Activated CD8-positive, alpha-beta memory T cell treated with anti-CD3 and anti-CD28 coated beads for 24 hours (primary cell): ENCODE data around the gene HRG.
A peak's percentile ranks its signal among the peaks of the same experiment; 100 is the strongest.
"Not testable (repeated sequence)": the region's sequence is repeated elsewhere in the genome, so short reads cannot be mapped to it uniquely, and the experiment has no call there.

Experiments
- DNase-seq: peaks from one replicate; pipeline ENCODE4 v3.0.0-alpha.2; 2020

HRG gene

GRCh38 chr3:186683979-186684378 lies 18.2 kb downstream of the HRG start:
- no peak for DNase-seq

DNA sequence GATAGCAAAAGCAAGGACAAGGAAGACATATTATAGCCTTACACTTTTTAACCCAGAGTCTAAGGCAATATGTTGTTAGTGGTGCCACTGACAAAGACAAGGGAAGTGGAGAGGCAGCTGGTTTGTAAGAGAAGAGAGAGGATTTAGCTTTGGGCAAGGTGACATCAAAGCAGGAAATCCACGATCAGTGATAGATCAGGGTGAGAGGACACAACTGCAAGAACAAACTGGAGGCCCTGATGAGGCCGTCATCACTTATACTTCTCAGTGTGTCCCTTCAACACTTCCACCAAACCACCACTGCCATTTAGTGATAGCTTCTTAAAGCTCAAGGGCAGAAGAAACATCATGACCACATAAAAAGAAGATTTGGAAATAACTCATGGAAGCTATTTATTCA lies 20.7 kb downstream of the HRG start:
- not testable (repeated sequence) for DNase-seq

GRCh38 chr3:186687120-186687651 lies 21.4 kb downstream of the HRG start:
- no peak for DNase-seq

DNA sequence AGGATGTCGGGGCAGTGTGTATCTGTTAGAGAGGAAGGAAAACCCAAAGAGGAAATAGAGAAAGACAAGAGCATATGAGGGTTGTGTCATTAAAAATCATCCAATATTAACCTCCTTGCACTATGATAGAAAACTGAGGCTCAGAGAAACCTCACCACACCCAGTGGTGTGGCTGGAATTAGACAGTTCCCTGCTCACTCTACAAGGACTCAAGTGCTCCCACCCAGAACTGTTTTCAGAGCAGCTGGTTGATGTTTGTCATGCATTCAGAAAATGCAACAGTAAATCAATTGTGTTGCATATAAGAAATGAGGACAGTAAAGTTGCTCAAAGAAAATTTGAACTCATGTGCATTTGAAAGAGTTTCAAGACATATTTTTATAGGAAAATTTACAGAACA lies 24.5 kb downstream of the HRG start:
- not testable (repeated sequence) for DNase-seq

GRCh38 chr3:186691676-186692075 lies 25.9 kb downstream of the HRG start:
- no peak for DNase-seq

GRCh38 chr3:186693843-186694242 lies 28.0 kb downstream of the HRG start:
- DNase-seq: no peak

- no peak for DNase-seq
These were observed 28.6 kb downstream of the HRG start for GRCh38 chr3:186694288-186695032.

DNA sequence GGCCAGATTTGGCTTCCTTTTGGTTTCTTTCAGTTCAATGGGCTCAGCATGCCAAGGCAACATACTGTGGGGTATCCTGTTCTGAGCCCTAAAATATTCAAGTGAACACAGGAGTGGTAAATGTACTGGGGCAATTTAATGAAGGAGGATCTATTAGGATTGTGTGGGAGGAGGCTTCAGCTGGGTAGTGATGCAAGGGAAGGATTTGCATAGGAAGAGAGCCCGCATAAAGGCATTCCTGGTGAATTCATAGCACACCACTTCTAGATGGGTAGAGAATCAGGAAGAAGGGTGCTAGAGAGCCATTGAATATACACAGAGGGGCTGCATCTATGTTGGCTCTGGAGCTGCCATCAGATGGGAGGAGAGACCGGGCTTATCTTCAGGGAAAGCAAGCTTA lies 30.7 kb downstream of the HRG start:
- DNase-seq: no peak

GRCh38 chr3:186697510-186697909 lies 31.7 kb downstream of the HRG start:
- peak; percentile 0 for DNase-seq

DNA sequence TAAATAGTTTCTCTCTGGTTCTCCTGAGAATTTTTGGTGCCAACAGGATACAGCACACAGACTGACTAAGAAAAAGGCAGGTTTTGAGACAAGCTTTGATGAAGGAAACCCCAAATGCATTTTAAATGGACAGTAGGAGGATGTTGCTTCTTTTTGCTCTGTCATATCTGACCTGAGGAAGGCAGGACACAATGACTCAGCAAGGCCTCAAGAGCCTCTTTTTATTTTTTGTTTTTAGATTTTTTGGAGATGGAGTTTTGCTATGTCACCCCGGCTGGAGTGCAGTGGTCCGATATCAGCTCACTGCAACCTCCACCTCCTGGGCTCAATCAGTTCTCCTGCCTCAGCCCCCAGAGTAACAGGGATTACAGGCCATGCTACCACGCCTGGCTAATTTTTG lies 34.5 kb downstream of the HRG start:
- no peak for DNase-seq

GRCh38 chr3:186702451-186702850 lies 36.6 kb downstream of the HRG start:
- not testable (repeated sequence) for DNase-seq

DNA sequence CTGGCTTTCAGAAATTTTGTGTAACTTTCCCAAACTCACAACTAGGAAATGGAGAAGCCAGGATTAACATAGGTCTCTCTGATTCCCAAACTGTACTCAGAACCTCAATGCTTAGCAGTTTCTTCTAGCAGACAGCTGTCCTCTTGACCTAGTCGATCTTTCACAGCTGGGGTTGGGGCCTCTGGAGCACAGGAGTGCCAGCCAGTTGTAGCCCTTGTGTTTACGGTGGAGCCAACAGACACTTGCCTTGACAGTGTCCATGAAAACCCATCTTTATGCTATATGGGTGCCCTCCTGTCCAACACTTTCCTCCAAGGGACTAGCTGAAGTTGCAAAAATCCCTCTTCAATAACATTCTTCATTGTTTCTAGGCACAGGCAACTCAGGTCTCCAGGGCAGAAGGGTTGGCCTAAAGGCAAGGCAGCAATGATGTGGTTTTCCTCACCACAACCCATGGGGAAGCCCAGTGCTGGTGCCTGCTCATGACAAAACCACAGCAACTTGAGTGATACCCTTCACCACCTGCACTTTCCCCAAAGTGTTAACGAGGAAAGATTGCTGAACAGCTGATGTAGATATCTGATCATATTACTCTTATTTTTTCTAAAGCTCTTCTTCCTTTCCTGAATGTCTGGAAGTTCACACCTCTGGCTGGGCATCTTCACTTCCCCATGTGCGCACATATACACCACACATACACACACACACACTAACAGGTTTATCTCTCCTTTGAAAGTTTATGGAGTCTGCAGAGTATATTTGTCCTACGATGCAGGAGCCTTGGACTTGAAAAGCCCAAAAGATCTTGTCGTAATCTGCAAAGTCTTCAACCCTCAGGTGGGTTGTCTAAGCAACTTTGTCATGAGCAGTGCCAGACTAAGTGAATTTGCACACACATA lies 40.3 kb downstream of the HRG start:
- peak; percentile 60 for DNase-seq

GRCh38 chr3:186708983-186709679 lies 43.3 kb downstream of the HRG start:
- no peak for DNase-seq

GRCh38 chr3:186710694-186711093 lies 44.9 kb downstream of the HRG start:
- DNase-seq: not testable (repeated sequence)

DNA sequence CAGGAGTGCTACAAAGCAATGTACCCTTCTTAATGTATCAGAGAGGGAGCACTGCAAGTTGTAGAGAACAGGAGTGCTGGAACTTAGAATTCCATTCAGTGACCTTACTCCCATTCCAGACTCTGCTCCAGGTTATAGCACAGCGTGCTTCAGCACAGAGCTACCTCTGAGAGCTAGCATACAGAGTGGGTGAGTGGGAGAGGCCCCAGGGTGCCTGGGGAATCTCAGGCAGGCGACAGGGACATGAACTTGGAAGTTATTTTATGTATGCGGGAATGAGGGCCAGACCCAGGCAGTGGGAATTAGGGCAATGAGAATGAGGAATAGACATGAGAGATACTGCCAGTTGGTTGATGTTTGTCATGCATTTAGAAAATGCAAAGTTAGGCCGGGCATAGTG lies 47.7 kb downstream of the HRG start:
- DNase-seq: no peak

GRCh38 chr3:186717039-186717457 lies 51.2 kb downstream of the HRG start, which contains the start of gene KNG1:
KNG1 (plus strand) TSS chr3:186717359; CDS start chr3:186717543, 184 bp downstream.
- DNase-seq: no peak

- no peak for DNase-seq
These were observed 54.3 kb downstream of the HRG start for GRCh38 chr3:186719945-186720739.

GRCh38 chr3:186722457-186722856 lies 56.6 kb downstream of the HRG start:
- no peak for DNase-seq

- no peak for DNase-seq
These were observed 59.1 kb downstream of the HRG start for GRCh38 chr3:186724911-186725310.
